CD4-positive, alpha-beta T cell treated with Interleukin-17A for 4 hours (primary cell): ENCODE results near the gene IQCE.
"Not testable (repeated sequence)": the region's sequence is repeated elsewhere in the genome, so short reads cannot be mapped to it uniquely, and the experiment has no call there.

Source experiments
- DNase-seq: peaks from one replicate; pipeline ENCODE4 v3.0.0-alpha.2; 2020; ENCODE audit warnings: mixed read lengths

IQCE gene

DNA sequence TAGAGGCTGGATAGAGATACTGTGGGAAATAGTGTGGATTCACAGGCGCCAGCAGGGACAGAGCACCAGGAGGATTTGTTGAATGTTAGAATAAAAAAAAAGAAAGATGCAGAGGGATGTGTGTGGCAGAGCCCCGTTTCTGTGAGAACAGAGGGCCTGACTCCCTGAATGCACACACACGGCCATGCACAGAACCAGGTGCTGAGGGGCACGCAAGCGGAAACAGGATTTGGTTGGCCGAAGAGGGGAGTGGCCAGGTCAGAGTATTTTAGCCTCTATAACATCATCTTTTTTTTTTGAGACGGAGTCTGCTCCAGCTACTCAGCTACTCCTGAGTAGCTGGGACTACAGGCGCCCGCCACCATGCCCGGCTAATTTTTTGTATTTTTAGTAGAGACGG is 21.9 kb downstream of the IQCE start:
- DNase-seq, result no peak

- DNase-seq, result no peak
Observed at GRCh38 chr7:2582006-2582735, 23.4 kb downstream of the IQCE start.

DNA sequence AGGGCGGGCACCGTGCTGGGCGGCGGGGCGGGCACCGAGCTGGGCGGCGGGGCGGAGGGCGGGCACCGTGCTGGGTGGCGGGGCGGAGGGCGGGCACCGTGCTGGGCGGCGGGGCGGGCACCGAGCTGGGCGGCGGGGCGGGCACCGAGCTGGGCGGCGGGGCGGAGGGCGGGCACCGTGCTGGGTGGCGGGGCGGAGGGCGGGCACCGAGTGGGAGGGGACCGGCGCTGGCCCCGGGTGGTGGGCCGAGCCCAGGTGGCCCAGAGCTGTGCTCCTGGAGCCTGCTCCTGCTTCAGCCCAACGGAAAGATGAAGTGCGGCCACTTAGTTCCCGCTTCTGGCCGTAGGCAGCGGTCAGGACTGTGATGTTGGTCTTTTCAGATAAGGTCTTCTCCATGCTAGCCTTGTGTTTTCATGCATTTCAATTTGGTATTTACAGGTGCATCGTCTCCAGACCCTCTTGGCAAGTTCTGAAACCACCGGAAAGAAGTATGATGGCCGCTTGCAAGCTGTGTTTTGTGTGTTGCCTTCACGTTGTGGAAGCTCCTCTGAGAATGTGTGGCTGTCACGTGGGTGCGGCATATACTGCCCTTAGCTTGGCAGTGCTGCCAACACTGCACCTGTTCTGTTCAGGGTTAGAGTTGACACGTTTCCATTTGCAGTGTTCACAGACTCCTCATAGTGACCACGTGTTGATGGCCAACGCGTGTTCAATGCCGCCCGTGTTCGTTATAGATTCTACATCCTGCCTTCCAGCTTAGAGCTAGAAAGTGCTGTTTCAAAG is 25.2 kb downstream of the IQCE start:
- DNase-seq, result no peak

- DNase-seq, result no peak
Observed at GRCh38 chr7:2585446-2585845, 26.7 kb downstream of the IQCE start.

DNA sequence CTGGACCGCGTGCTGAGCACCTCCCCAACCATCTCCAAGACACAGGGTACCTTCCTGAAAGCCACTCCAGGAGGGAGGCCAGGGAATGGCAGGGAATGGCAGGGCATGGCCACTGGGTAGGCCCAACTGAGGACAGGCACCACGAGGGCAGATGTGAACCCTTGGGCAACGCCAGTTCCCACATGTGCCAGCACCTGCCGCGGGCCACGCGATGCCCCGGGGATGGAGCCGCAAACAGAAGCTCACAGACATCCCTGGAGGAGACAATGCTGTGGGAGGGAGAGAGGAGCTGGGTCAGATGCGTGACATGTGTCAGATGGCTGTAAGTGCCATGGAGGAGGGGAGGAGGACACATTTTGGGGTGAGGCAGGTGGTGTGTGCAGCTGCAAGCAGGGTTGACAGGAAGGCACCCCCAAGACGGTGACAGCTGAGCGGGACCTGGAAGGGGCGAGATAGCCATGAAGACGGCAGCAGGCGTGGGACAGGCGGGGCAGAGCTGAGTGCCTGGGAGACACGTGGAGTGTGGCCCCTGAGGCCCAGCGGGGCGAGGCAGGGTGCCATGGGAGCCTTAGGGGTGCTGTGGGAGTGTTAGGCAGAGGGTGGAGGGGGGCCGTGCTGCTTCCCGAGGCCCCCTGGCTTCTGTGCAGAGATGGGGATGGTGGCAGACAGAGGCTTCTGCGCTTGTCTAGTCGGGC is 27.7 kb downstream of the IQCE start:
- DNase-seq, result no peak

GRCh38 chr7:2587134-2587533 is 28.4 kb downstream of the IQCE start:
- no peak for DNase-seq

- no peak for DNase-seq
Observed at GRCh38 chr7:2587778-2588177, 29.0 kb downstream of the IQCE start.

DNA sequence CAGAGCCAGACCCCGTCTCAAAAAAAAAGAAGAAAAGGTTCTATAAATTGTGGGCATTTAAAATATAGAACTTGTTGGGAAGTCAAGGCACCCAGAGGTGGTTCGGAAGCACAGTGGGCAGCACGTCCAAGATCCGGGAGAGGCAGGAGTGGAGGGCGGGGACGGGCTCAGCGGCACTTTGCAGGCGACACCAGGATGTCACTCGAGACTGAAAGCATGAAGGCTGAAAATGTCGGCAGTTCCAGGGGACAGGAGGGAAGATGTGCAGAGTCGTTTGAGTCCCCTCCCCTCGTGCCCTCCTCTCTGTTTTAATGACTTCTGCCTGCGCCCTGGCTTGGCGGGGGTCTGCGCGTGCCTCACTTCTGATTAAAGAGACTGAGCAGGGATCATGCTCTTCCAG is 30.6 kb downstream of the IQCE start:
- DNase-seq, result no peak

DNA sequence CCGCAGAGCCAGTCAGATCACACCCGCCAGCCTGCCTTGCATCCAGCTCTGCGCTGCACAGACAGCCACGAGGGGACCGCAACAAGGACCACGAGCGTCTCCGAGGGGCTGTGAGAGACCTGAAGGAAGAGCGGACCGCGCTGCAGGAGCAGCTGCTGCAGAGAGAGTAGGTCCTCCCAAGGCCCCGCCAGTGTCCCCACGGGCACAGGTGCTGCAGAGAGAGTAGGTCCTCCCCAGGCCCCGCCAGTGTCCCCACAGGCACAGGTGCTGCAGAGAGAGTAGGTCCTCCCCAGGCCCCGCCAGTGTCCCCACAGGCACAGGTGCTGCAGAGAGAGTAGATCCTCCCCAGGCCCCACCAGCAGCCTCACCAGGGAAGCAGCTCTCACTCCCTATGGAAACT is 31.2 kb downstream of the IQCE start:
- not testable (repeated sequence) for DNase-seq

DNA sequence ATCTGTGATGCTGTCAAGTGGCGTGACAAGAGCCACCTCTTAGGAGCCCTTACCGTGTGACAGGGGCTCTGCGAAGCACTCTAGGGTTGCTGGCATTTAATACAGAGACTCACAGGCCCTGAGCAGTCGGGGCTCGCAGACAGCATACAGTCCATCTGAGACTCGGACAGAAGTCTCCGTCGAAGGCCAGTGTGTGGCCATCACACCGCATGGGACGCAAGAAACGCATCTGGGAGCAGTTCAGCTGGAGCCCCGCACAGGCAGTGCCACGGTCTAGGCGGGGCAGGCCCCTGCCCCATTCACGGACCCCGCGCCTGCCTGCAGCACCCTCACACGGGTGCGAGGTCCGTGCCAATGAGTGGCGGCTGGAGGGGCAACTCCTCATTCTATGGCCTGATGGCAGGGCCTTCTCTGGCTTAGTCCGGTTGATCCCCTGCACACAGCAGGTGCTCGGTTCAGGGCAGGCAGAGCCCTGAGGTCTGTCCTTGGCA is 33.6 kb downstream of the IQCE start:
- DNase-seq, result no peak

DNA sequence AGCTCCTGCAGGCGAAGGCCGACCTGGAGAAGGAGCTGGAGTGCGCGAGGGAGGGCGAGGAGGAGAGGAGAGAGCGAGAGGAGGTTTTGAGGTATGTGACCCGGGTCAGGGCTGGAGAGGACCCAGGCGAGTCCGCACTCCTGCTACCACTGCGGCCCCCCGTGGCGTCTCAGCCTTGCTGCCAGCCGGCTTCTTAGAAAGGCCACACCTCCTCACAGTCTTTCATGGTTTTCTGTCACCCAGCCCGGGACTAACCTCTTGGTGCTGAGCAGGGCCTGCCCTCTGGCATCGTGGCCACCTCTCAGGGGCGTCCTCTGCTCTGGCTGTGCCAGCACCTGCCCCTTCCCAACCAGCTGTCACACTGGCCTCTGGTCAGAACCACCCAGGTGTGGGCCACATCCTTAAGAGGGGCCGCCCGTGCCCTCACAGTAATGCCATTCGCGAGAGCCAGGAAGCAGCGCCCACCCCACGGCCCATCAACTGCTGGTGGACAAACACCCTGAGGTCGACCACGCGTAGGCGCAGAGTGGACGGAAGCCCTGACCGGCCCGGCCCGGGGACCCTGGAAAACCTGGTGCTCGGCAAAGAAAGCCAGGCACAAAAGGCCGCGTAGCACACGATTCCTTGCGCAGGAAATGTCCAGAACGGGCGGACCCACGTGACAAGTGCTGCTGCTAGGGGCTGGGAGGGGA is 34.4 kb downstream of the IQCE start:
- DNase-seq, result no peak

DNA sequence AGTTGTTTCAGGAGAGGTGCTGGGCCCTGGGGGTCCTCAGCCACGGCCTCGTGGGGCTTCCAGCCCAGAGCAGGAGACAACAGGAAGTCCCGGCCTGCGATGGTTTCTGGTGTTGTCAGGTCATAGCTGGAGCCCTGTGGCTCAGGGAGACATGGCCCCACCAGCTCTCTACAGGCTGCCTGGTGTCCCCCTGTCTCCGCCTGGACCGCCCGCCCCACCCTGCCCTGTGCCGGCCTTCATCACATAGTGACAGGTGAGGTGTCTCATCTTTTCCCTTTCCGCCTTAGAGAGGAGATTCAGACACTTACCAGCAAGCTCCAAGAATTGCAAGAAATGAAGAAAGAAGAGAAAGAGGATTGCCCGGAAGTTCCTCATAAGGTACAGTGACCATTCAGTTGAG is 35.8 kb downstream of the IQCE start:
- no peak for DNase-seq

- DNase-seq, result no peak
Observed at GRCh38 chr7:2595258-2595860, 36.6 kb downstream of the IQCE start.

GRCh38 chr7:2596464-2597272 is 37.9 kb downstream of the IQCE start:
- no peak for DNase-seq

- no peak for DNase-seq
Observed at GRCh38 chr7:2597273-2597640, 38.5 kb downstream of the IQCE start.

DNA sequence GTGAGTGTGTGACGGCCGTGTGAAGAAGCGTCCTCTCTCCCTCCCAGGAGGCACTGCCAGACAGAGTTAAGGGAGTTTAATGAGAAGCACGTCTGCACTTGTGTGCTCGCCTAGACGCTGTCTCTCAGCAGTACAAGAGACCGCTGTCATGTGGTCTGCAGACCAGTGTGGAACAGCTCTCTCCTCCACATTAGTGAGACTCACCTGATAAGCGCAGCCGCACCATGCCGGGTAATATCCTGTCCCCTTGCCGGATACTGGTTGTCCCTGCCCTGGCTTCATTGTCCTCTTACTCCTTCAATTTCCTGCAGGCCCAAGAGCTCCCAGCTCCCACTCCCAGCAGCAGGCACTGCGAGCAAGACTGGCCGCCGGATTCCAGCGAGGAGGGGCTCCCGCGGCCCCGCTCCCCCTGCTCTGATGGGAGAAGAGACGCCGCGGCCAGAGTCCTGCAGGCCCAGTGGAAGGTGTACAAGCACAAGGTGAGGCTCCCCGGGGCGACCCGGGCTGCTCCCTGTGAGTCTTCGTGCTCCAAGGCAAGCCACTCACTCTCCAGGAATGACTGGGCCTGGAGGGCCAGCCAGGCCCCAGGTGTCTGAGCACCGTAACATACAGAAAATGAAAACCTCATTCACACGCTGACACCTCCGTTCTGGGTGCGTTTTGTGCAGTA is 39.5 kb downstream of the IQCE start:
- DNase-seq, result no peak

DNA sequence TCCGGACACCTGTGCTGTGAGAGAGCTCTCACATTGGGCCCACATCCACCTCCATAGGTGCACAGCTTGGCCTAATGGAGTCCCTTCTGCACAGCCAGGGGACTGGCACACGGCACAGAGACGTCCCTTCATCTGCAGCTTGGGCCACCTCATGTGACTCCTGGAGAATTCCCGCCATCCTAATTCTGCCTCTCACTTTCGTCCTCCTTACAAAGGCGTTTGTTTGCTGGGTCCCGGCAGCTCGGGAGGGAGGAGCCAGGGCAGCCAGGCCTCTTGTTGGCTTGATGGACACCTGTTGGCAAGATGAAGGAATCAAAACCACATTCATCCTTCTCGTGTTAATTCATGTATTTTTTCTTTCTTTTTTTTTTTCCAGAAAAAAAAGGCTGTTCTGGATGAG is 42.3 kb downstream of the IQCE start:
- DNase-seq, result no peak

GRCh38 chr7:2601907-2602306 is 43.1 kb downstream of the IQCE start:
- DNase-seq, result no peak

DNA sequence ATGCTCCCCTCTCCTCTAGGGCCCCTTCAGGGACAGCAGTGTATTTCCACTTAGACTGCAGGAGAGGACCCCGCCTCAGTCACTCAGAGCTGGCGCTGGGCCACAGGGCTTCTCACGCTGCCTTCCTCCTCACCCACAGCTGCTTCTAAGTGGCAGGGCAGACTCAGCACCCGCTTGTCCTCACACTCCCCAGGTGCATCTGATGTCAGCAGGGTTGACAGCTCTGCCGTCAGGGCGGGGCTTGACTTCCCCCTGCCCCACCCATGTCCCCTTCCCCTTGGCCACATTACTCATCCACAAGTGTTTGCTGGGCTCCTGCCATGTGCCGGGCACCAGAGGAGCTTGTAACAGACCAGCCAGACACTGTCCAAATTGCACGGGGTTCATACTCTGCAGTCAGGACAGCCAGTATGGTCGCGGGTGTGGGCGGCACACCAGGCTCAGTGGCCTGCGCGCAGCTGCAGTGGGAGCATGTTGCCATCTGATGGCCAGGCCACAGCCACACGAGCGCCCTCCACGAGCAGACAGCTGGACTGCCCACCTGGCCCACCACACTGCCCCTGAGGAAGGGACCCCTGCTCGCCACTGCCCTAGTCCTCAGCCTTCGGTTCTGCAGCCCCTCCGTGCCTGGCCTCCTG is 43.7 kb downstream of the IQCE start:
- no peak for DNase-seq

GRCh38 chr7:2603044-2603965 is 44.5 kb downstream of the IQCE start:
- no peak for DNase-seq
